Calu3 (cell line): Measurements from ENCODE around the gene TRIM22. TPM values are rescaled to one million over a fixed set of nuclear protein-coding genes. Genes with fewer than 3 reads are reported as not detected.

Experiments used
- BruUV-seq: library from RNA; stranded (reverse); fragments of 400-500 nt; replicated peaks from 2 replicates; lab custom pipeline; 2021; lab: Mats Ljungman, UMichigan
- CTCF ChIA-PET: fragments of 300-600 bp; sonication (Branson Sonifier 250); formaldehyde crosslinking; loops from one replicate; lab custom pipeline; 2022; ENCODE audit warnings: antibody characterized with exemption; lab: Charles Lee
- DNase-seq: peaks from one replicate; pipeline ENCODE4 v3.0.0; 2022
- H3K27ac Mint-ChIP-seq: one replicate; pipeline ENCODE4 v1.8.0; 2022; ENCODE audit warnings: mixed read lengths; ENCODE audit not compliant: unreplicated experiment
- H3K27me3 Mint-ChIP-seq: one replicate; pipeline ENCODE4 v1.8.0; 2022; ENCODE audit warnings: mixed read lengths; ENCODE audit not compliant: unreplicated experiment
- H3K36me3 Mint-ChIP-seq: one replicate; pipeline ENCODE4 v1.8.0; 2022; ENCODE audit warnings: mild to moderate bottlenecking, moderate library complexity, mixed read lengths; ENCODE audit not compliant: insufficient read depth, unreplicated experiment
- H3K4me1 Mint-ChIP-seq: one replicate; pipeline ENCODE4 v1.8.0; 2022; ENCODE audit warnings: mild to moderate bottlenecking, low read depth, mixed read lengths; ENCODE audit not compliant: unreplicated experiment
- H3K4me3 Mint-ChIP-seq: one replicate; pipeline ENCODE4 v1.8.0; 2022; ENCODE audit warnings: mild to moderate bottlenecking, low read depth, moderate library complexity, mixed read lengths; ENCODE audit not compliant: unreplicated experiment
- H3K9me3 Mint-ChIP-seq: one replicate; pipeline ENCODE4 v1.8.0; 2022; ENCODE audit warnings: low read depth, mixed read lengths; ENCODE audit not compliant: unreplicated experiment
- CTCF ChIP-seq: fragments of 200-600 bp; IDR thresholded peaks from one replicate; pipeline ENCODE4 v1.8.0; 2022; ENCODE audit warnings: antibody characterized with exemption; ENCODE audit not compliant: unreplicated experiment
- intact Hi-C: fragments of 100-400 bp; cut with micrococcal nuclease; formaldehyde crosslinking; loops from one replicate; pipeline ENCODE4 v1.10.0; 2022; ENCODE audit not compliant: unreplicated experiment
- total RNA-seq: library from RNA; stranded (reverse); gene quantifications from 2 replicates; pipeline ENCODE4 v1.2.3, GENCODE V29; 2022

Gene TRIM22
- total RNA-seq, 1 experiment from 2014 or later, result 11.5 TPM

GRCh38 chr11:5737670-5738392 is 48.2 kb downstream of the TRIM22 start:
- intact Hi-C loops, result no loop called here
- H3K9me3 Mint-ChIP-seq, result no peaks in the 10 kb centered on the region
- H3K4me1 Mint-ChIP-seq, result no peaks in the 10 kb centered on the region
- CTCF ChIA-PET, result interaction anchor here (0.6 kb wide), 1 partner anchor 929 kb away, joined by 3 read pairs; no protein-coding TSS in a partner anchor
- no peak for DNase-seq
- no peak for TF ChIP-seq CTCF
- no peak overlapping the region for H3K4me3 Mint-ChIP-seq
- no peaks in the 10 kb centered on the region for H3K36me3 Mint-ChIP-seq
- peaks cover 42% of the 10 kb centered on the region for H3K27me3 Mint-ChIP-seq
- H3K27ac Mint-ChIP-seq, result no peak overlapping the region
- BruUV-seq, result no TSS peak

- DNase-seq, result no peak
- Mint-ChIP-seq H3K9me3 (no peaks in the 10 kb centered on the region), H3K4me3 (no peak overlapping the region), H3K27ac (no peak overlapping the region), H3K4me1 (no peaks in the 10 kb centered on the region), H3K36me3 (no peaks in the 10 kb centered on the region), H3K27me3 (peaks cover 42% of the 10 kb centered on the region)
- intact Hi-C loops, result no loop called here
- CTCF ChIA-PET, result no interaction called here
- no TSS peak for BruUV-seq
- no peak for TF ChIP-seq CTCF
Measured at GRCh38 chr11:5738431-5738830, 48.8 kb downstream of the TRIM22 start.

GRCh38 chr11:5746614-5747013 is 57.0 kb downstream of the TRIM22 start:
- intact Hi-C loops, result no loop called here
- no peak overlapping the region for H3K27ac Mint-ChIP-seq
- CTCF ChIA-PET, result no interaction called here
- H3K9me3 Mint-ChIP-seq, result no peaks in the 10 kb centered on the region
- no peaks in the 10 kb centered on the region for H3K36me3 Mint-ChIP-seq
- BruUV-seq, result no TSS peak
- H3K4me1 Mint-ChIP-seq, result no peaks in the 10 kb centered on the region
- peaks cover 10% of the 10 kb centered on the region for H3K27me3 Mint-ChIP-seq
- no peak for TF ChIP-seq CTCF
- DNase-seq, result no peak
- H3K4me3 Mint-ChIP-seq, result no peak overlapping the region

GRCh38 chr11:5749836-5750235 is 60.2 kb downstream of the TRIM22 start:
- intact Hi-C loops, result no loop called here
- Mint-ChIP-seq H3K27ac (no peak overlapping the region), H3K4me3 (no peak overlapping the region), H3K4me1 (no peaks in the 10 kb centered on the region), H3K36me3 (no peaks in the 10 kb centered on the region), H3K9me3 (no peaks in the 10 kb centered on the region), H3K27me3 (no peaks in the 10 kb centered on the region)
- CTCF ChIA-PET, result no interaction called here
- no peak for TF ChIP-seq CTCF
- BruUV-seq, result no TSS peak
- no peak for DNase-seq
